Liver (tissue), 9 donors: ENCODE results near the gene SOX13. TPM values are rescaled to one million over a fixed set of nuclear protein-coding genes. Genes with fewer than 3 reads are reported as not detected.
A peak's percentile ranks its signal among the peaks of the same experiment; 100 is the strongest.

Experiments used
- DNase-seq: peaks from one replicate; pipeline ENCODE4 v3.0.0-alpha.2; 2017; ENCODE audit warnings: low spot score
- H3K27ac ChIP-seq, 2 donors: one replicate each; pipeline ENCODE4 v1.7.0; 2013; ENCODE audit warnings: inconsistent platforms in 2 of 2, low read length in 2 of 2, control low read depth in 1 of 2, low read depth in 1 of 2, mild to moderate bottlenecking in 1 of 2
- H3K27me3 ChIP-seq, 4 donors: one replicate each; pipeline versions ENCODE4 v1.6.1 to v1.7.0; 2013; ENCODE audit warnings: low read length in 3 of 4, inconsistent platforms in 1 of 4, mild to moderate bottlenecking in 1 of 4, moderate library complexity in 1 of 4; ENCODE audit not compliant: control insufficient read depth in 4 of 4, insufficient read depth in 4 of 4
- H3K36me3 ChIP-seq, 4 donors: one replicate each; pipeline versions ENCODE4 v1.6.1 to v1.7.0; 2013; ENCODE audit warnings: low read length in 3 of 4, mild to moderate bottlenecking in 3 of 4, low read depth in 1 of 4, moderate library complexity in 1 of 4; ENCODE audit not compliant: control insufficient read depth in 4 of 4, insufficient read depth in 3 of 4
- H3K4me1 ChIP-seq, 4 donors: one replicate each; pipeline versions ENCODE4 v1.6.1 to v1.7.0; 2013; ENCODE audit warnings: low read length in 3 of 4, mild to moderate bottlenecking in 3 of 4, moderate library complexity in 1 of 4; ENCODE audit not compliant: control insufficient read depth in 4 of 4, insufficient read depth in 4 of 4
- H3K4me3 ChIP-seq, 3 donors: one replicate each; pipeline versions ENCODE4 v1.6.1 to v1.7.0; 2013; ENCODE audit warnings: low read length in 3 of 3, control low read depth in 1 of 3, low read depth in 1 of 3, mild to moderate bottlenecking in 1 of 3
- H3K9ac ChIP-seq, 2 donors: one replicate each; pipeline ENCODE4 v1.7.0; 2013; ENCODE audit warnings: low read length in 2 of 2, mild to moderate bottlenecking in 2 of 2, moderate library complexity in 2 of 2, control low read depth in 1 of 2, low read depth in 1 of 2
- H3K9me3 ChIP-seq, 4 donors: one replicate each; pipeline versions ENCODE4 v1.6.1 to v1.7.0; 2013; ENCODE audit warnings: low read length in 3 of 4; ENCODE audit not compliant: control insufficient read depth in 4 of 4
- EGR1 ChIP-seq, 2 donors: IDR thresholded peaks; 2 replicates each; pipeline ENCODE4 v1.6.1; 2016 to 2018; ENCODE audit warnings: antibody characterized with exemption in 2 of 2, low read depth in 2 of 2
- FOXA1 ChIP-seq: IDR thresholded peaks from 2 replicates; pipeline ENCODE4 v1.6.1; 2016; ENCODE audit warnings: antibody characterized with exemption
- FOXA2 ChIP-seq: IDR thresholded peaks from 2 replicates; pipeline ENCODE4 v1.6.1; 2016; ENCODE audit warnings: antibody characterized with exemption
- GABPA ChIP-seq, 2 donors: IDR thresholded peaks in 1 of 2; conservative IDR thresholded peaks in 1 of 2; 2 replicates each; pipeline ENCODE4 v1.6.1; 2016; ENCODE audit warnings: antibody characterized with exemption in 2 of 2, mild to moderate bottlenecking in 1 of 2, moderate library complexity in 1 of 2
- HNF4A ChIP-seq, 2 donors: conservative IDR thresholded peaks; 2 replicates each; pipeline ENCODE4 v1.6.1; 2016; ENCODE audit warnings: antibody characterized with exemption in 2 of 2, mild to moderate bottlenecking in 2 of 2
- HNF4G ChIP-seq: IDR thresholded peaks from 2 replicates; pipeline ENCODE4 v1.6.1; 2016; ENCODE audit warnings: antibody characterized with exemption
- JUND ChIP-seq, 2 donors: IDR thresholded peaks; 2 replicates each; pipeline ENCODE4 v1.6.1; 2016; ENCODE audit warnings: antibody characterized with exemption in 2 of 2
- NR2F2 ChIP-seq: IDR thresholded peaks from 2 replicates; pipeline ENCODE4 v1.6.1; 2016; ENCODE audit warnings: antibody characterized with exemption
- RAD21 ChIP-seq, 2 donors: IDR thresholded peaks; 2 replicates each; pipeline ENCODE4 v1.6.1; 2016; ENCODE audit warnings: antibody characterized with exemption in 2 of 2, mild to moderate bottlenecking in 2 of 2
- RXRA ChIP-seq, 2 donors: IDR thresholded peaks; 2 replicates each; pipeline ENCODE4 v1.6.1; 2017 to 2018; ENCODE audit warnings: antibody characterized with exemption in 2 of 2, mild to moderate bottlenecking in 1 of 2
- SP1 ChIP-seq: IDR thresholded peaks from 2 replicates; pipeline ENCODE4 v1.6.1; 2018; ENCODE audit warnings: antibody characterized with exemption, mild to moderate bottlenecking
- TAF1 ChIP-seq: conservative IDR thresholded peaks from 2 replicates; pipeline ENCODE4 v1.6.1; 2016; ENCODE audit warnings: antibody characterized with exemption, mild to moderate bottlenecking
- YY1 ChIP-seq: IDR thresholded peaks from 2 replicates; pipeline ENCODE4 v1.6.1; 2016; ENCODE audit warnings: antibody characterized with exemption, mild to moderate bottlenecking
- WGBS: extraction: QIAGEN DNeasy Blood & Tissue Kit; methylation state at CpG from one replicate; pipeline ENCODE4 v1.1.7; 2013; 5-methylcytosine and 5-hydroxymethylcytosine counted together
- polyA plus RNA-seq, 2 donors: library from polyadenylated mRNA; stranded (reverse) in 1 of 2; unstranded in 1 of 2; fragments of 200-250 nt in 1 of 2; fragments of >200 nt in 1 of 2; fragmentation: Nextera tagmentation in 1 of 2; extraction: Ambion mirVana in 1 of 2; gene quantifications; one replicate each; pipeline versions ENCODE4 v1.2.1 to v1.2.3, GENCODE V29; 2013 to 2015
- total RNA-seq, 2 donors: library from RNA; depleted of rRNA; stranded (reverse); fragments of >200 nt; gene quantifications; one replicate each; pipeline ENCODE4 v1.2.3, GENCODE V29; 2014
- TF ChIP-seq, protein P1 (sequence below): fragments of 150-350 bp; IDR thresholded peaks from 2 replicates; pipeline ENCODE4 v1.5.1; 2017; ENCODE audit warnings: improper control_type of control experiment, low read depth, low read length; ENCODE audit not compliant: missing input control
- TF ChIP-seq, protein P2 (sequence below): IDR thresholded peaks from 2 replicates; pipeline ENCODE4 v1.6.1; 2016; ENCODE audit warnings: antibody characterized with exemption
- TF ChIP-seq, protein P3 (sequence below): IDR thresholded peaks from 2 replicates; pipeline ENCODE4 v1.6.1; 2016; ENCODE audit warnings: antibody characterized with exemption
- TF ChIP-seq, protein P4 (sequence below): IDR thresholded peaks from 2 replicates; pipeline ENCODE4 v1.6.1; 2016; ENCODE audit warnings: antibody characterized with exemption
- TF ChIP-seq, protein P5 (sequence below): IDR thresholded peaks from 2 replicates; pipeline ENCODE4 v1.6.1; 2016; ENCODE audit warnings: antibody characterized with exemption, mild to moderate bottlenecking
- donor health status: healthy.
- donor health status: healthy.
- donor health status: healthy.
- donor health status: healthy.
- donor health status: healthy.

SOX13 gene
- total and polyA plus RNA-seq, 4 donors: 7.8 to 15.5 (median 8.7) TPM

DNA sequence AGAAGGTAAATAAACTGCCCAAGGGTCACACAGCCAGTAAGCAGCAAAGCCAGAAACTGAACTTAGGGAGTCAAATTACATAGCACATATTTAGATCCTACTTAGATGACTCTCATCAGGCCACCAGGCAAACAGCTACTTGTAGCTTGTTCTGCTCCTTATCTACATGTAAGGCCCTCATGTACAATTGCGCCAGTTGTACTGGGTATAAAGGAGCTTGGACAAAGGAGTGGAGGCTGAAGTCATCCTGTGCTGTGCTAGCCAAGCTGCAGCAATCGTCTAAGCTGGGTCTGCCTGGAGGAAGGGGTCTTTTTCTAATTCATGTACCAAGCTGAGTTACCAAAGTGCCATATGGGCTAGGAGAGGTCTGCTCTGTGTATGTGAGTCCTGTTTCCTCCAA lies 66.2 kb downstream of the SOX13 start (continued):
- TF ChIP-seq, protein P1, sequence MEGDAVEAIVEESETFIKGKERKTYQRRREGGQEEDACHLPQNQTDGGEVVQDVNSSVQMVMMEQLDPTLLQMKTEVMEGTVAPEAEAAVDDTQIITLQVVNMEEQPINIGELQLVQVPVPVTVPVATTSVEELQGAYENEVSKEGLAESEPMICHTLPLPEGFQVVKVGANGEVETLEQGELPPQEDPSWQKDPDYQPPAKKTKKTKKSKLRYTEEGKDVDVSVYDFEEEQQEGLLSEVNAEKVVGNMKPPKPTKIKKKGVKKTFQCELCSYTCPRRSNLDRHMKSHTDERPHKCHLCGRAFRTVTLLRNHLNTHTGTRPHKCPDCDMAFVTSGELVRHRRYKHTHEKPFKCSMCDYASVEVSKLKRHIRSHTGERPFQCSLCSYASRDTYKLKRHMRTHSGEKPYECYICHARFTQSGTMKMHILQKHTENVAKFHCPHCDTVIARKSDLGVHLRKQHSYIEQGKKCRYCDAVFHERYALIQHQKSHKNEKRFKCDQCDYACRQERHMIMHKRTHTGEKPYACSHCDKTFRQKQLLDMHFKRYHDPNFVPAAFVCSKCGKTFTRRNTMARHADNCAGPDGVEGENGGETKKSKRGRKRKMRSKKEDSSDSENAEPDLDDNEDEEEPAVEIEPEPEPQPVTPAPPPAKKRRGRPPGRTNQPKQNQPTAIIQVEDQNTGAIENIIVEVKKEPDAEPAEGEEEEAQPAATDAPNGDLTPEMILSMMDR: no peak

DNA sequence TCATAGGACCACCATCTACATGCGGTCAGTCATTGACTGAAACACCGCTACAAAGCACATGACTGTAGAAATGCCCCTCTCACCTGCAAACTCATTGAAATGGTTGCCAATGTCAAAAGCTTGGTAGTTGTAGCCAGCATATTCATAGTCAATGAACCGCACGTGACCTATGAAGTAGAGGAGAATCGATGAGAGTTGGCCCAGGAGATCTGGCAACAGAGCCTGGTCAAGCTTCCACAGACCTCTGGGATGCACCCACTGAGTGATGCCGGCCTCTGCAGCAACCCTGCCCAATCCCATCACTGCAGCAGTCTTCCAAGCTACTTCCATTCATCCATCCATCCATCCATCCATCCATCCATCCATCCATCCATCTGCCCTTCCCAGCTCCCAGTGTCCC lies 67.0 kb downstream of the SOX13 start:
- Histone ChIP-seq H3K27me3 (no peaks in the 10 kb centered on the region), H3K9me3 (no peaks in the 10 kb centered on the region), H3K4me1 (peaks cover 22 to 77% (median 66%) of the 10 kb centered on the region in 4 donors), H3K9ac (no peak overlapping the region), H3K36me3 (peaks cover 0 to 36% (median 30%) of the 10 kb centered on the region in 4 donors), H3K27ac (no peak overlapping the region), H3K4me3 (no peak overlapping the region)
- DNase-seq: no peak
- TF ChIP-seq SP1 (no peak), HNF4A (conservative IDR thresholded peaks at IDR 0.05) (peak in 1 of 2 donors; percentile 51), GABPA (IDR thresholded peaks at IDR 0.05 in 1 of 2, conservative IDR thresholded peaks at IDR 0.05 in 1 of 2) (no peak), TAF1 (no peak), EGR1 (IDR thresholded peaks at IDR 0.05; ENCODE audit: low read depth in 2 of 2) (no peak), NR2F2 (no peak), YY1 (no peak), HNF4G (no peak), FOXA2 (no peak), JUND (IDR thresholded peaks at IDR 0.05) (no peak), RXRA (IDR thresholded peaks at IDR 0.05) (peak in 1 of 2 donors; percentile 34), FOXA1 (no peak), RAD21 (IDR thresholded peaks at IDR 0.05) (peak in 1 of 2 donors; percentile 10)
- TF ChIP-seq, protein P2, sequence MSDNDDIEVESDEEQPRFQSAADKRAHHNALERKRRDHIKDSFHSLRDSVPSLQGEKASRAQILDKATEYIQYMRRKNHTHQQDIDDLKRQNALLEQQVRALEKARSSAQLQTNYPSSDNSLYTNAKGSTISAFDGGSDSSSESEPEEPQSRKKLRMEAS: no peak
- TF ChIP-seq, protein P3, sequence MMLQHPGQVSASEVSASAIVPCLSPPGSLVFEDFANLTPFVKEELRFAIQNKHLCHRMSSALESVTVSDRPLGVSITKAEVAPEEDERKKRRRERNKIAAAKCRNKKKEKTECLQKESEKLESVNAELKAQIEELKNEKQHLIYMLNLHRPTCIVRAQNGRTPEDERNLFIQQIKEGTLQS: no peak
- TF ChIP-seq, protein P4, sequence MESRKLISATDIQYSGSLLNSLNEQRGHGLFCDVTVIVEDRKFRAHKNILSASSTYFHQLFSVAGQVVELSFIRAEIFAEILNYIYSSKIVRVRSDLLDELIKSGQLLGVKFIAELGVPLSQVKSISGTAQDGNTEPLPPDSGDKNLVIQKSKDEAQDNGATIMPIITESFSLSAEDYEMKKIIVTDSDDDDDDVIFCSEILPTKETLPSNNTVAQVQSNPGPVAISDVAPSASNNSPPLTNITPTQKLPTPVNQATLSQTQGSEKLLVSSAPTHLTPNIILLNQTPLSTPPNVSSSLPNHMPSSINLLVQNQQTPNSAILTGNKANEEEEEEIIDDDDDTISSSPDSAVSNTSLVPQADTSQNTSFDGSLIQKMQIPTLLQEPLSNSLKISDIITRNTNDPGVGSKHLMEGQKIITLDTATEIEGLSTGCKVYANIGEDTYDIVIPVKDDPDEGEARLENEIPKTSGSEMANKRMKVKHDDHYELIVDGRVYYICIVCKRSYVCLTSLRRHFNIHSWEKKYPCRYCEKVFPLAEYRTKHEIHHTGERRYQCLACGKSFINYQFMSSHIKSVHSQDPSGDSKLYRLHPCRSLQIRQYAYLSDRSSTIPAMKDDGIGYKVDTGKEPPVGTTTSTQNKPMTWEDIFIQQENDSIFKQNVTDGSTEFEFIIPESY: no peak
- TF ChIP-seq, protein P5, sequence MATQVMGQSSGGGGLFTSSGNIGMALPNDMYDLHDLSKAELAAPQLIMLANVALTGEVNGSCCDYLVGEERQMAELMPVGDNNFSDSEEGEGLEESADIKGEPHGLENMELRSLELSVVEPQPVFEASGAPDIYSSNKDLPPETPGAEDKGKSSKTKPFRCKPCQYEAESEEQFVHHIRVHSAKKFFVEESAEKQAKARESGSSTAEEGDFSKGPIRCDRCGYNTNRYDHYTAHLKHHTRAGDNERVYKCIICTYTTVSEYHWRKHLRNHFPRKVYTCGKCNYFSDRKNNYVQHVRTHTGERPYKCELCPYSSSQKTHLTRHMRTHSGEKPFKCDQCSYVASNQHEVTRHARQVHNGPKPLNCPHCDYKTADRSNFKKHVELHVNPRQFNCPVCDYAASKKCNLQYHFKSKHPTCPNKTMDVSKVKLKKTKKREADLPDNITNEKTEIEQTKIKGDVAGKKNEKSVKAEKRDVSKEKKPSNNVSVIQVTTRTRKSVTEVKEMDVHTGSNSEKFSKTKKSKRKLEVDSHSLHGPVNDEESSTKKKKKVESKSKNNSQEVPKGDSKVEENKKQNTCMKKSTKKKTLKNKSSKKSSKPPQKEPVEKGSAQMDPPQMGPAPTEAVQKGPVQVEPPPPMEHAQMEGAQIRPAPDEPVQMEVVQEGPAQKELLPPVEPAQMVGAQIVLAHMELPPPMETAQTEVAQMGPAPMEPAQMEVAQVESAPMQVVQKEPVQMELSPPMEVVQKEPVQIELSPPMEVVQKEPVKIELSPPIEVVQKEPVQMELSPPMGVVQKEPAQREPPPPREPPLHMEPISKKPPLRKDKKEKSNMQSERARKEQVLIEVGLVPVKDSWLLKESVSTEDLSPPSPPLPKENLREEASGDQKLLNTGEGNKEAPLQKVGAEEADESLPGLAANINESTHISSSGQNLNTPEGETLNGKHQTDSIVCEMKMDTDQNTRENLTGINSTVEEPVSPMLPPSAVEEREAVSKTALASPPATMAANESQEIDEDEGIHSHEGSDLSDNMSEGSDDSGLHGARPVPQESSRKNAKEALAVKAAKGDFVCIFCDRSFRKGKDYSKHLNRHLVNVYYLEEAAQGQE: no peak
- TF ChIP-seq, protein P1: no peak
- WGBS: 51% methylated on average over 6 of the region's 6 CpGs
